ENCODE data around the gene FIGNL1. TPM values are rescaled to one million over a fixed set of nuclear protein-coding genes. Genes with fewer than 3 reads are reported as not detected.

FIGNL1 gene
- total RNA-seq, 1 experiment from 2014 or later: 13.8 TPM

DNA sequence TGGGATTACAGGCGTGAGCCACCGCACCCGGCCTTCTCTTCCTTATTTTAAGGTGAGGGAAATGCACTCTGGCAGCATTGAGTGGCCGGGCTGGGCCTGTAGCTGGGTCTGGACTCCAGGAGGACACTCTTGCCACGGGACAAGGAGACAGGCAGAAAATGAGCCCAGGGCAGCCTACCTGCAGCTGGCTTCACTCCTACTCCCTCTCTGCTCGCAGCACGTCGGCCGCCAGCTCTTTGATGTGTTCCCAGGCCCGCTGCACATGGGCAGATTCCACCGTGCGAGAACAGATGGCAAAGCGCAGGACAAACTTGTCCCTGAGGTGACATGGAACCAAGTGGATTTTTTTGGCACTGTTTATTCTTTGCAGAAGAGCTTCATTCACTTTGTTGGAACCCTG lies 12.9 kb upstream of the FIGNL1 start:
- no CpG with 5 or more reads among the region's 13 CpGs for WGBS (ENCODE audit: extremely low coverage, insufficient read length, low lambda C conversion rate)

More for the DNA sequence above, 12.9 kb upstream of the FIGNL1 start:
- H3K27ac ChIP-seq (ENCODE audit: insufficient read length, low read depth, low read length): no peak overlapping the region
- H4K5ac ChIP-seq (ENCODE audit: insufficient read length, low read depth, low read length): no peak overlapping the region
- Mint-ChIP-seq H3K27me3 (ENCODE audit: low read depth) (peaks cover 15% of the 10 kb centered on the region), H3K9me3 (peaks cover 12 to 20% of the 10 kb centered on the region in 2 experiments), H3K4me3 (no peak overlapping the region), H3K36me3 (ENCODE audit: insufficient read depth in 1 of 3, low read depth in 3 of 3) (peaks cover 0 to 6% (median 3%) of the 10 kb centered on the region in 3 experiments; a peak in 5 of 7 replicates), H3K27ac (no peak overlapping the region), H3K4me1 (peaks cover under 1% of the 10 kb centered on the region in 2 experiments; a peak in 2 of 4 replicates)
- H2BK5ac ChIP-seq (ENCODE audit: insufficient read length, low read length): no peak overlapping the region
- no peak overlapping the region for H3K23ac ChIP-seq (ENCODE audit: insufficient read length, low read depth, low read length)
- no peak overlapping the region for H4K8ac ChIP-seq (replicated peaks; ENCODE audit: insufficient read length, low read depth, low read length)
- TF ChIP-seq, protein P1, sequence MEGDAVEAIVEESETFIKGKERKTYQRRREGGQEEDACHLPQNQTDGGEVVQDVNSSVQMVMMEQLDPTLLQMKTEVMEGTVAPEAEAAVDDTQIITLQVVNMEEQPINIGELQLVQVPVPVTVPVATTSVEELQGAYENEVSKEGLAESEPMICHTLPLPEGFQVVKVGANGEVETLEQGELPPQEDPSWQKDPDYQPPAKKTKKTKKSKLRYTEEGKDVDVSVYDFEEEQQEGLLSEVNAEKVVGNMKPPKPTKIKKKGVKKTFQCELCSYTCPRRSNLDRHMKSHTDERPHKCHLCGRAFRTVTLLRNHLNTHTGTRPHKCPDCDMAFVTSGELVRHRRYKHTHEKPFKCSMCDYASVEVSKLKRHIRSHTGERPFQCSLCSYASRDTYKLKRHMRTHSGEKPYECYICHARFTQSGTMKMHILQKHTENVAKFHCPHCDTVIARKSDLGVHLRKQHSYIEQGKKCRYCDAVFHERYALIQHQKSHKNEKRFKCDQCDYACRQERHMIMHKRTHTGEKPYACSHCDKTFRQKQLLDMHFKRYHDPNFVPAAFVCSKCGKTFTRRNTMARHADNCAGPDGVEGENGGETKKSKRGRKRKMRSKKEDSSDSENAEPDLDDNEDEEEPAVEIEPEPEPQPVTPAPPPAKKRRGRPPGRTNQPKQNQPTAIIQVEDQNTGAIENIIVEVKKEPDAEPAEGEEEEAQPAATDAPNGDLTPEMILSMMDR (conservative IDR thresholded peaks at IDR 0.05): no peak
- no peak overlapping the region for H4K91ac ChIP-seq (ENCODE audit: insufficient read length, low read depth, low read length)
- no peaks in the 10 kb centered on the region for H3K23me2 ChIP-seq (ENCODE audit: insufficient read length, low read depth, low read length, poor library complexity, severe bottlenecking)
- H3K18ac ChIP-seq (ENCODE audit: insufficient read length, low read depth, low read length): no peak overlapping the region
- H2AFZ ChIP-seq (ENCODE audit: low read length): no peak overlapping the region
- H3T11ph ChIP-seq (ENCODE audit: low read length): no peak overlapping the region
- H2BK12ac ChIP-seq (ENCODE audit: insufficient read length, low read depth, low read length): no peak overlapping the region
- H3K56ac ChIP-seq (ENCODE audit: insufficient read length, low read depth, low read length): no peak overlapping the region
- H3K9me3 ChIP-seq (ENCODE audit: control insufficient read depth, low read depth, low read length): no peaks in the 10 kb centered on the region
- DNase-seq: no peak
- no peaks in the 10 kb centered on the region for H3K79me1 ChIP-seq (ENCODE audit: insufficient read depth, low read depth, low read length, poor library complexity, severe bottlenecking)
- no peak overlapping the region for H3K4ac ChIP-seq (ENCODE audit: low read depth, low read length)
- no peaks in the 10 kb centered on the region for H3K4me1 ChIP-seq (ENCODE audit: insufficient read depth, low read length)
- H4K20me1 ChIP-seq (ENCODE audit: control insufficient read depth, insufficient read depth, insufficient read length): no peaks in the 10 kb centered on the region
- no peak overlapping the region for H2BK120ac ChIP-seq (ENCODE audit: low read depth, low read length, poor library complexity, severe bottlenecking)
- no peak overlapping the region for H3K9ac ChIP-seq (ENCODE audit: extremely low read depth, insufficient read length, low read length)
- no peak overlapping the region for H3K14ac ChIP-seq (ENCODE audit: insufficient read depth, low read length)
- H3K4me2 ChIP-seq (ENCODE audit: insufficient read depth, insufficient read length, low read length): no peak overlapping the region
- H3K27me3 ChIP-seq (ENCODE audit: insufficient read depth, low read length): no peaks in the 10 kb centered on the region
- H2AK5ac ChIP-seq (ENCODE audit: insufficient read length, low read length): no peak overlapping the region
- H2BK15ac ChIP-seq (ENCODE audit: low read depth, low read length): no peak overlapping the region
- H2BK20ac ChIP-seq (ENCODE audit: low read depth, low read length, poor library complexity, severe bottlenecking): no peak overlapping the region
- H3K79me2 ChIP-seq (ENCODE audit: insufficient read depth, low read length): no peaks in the 10 kb centered on the region
